IMR-90 (cell line): Measurements from ENCODE around the gene ZNF541. TPM values are rescaled to one million over a fixed set of nuclear protein-coding genes. Genes with fewer than 3 reads are reported as not detected.
A peak's percentile ranks its signal among the peaks of the same experiment; 100 is the strongest.

Source experiments
- ATAC-seq: fragments of 200-7000 bp; cut with Tn5 transposase; 2 replicates; pipeline ENCODE4 v1.9.1; 2020; ENCODE audit warnings: low read depth, mild to moderate bottlenecking, moderate library complexity
- BruUV-seq: library from RNA; stranded (reverse); fragments of 400-500 nt; replicated peaks from 2 replicates; lab custom pipeline; 2021; lab: Mats Ljungman, UMichigan
- CTCF ChIA-PET: fragments of 300-600 bp; formaldehyde crosslinking; extraction: SDS; loops from one replicate; lab custom pipeline; 2021; ENCODE audit warnings: antibody characterized with exemption; lab: Yijun Ruan, JAX
- POLR2A ChIA-PET: fragments of 300-600 bp; sonication (Branson Sonifier 250); formaldehyde crosslinking; loops from one replicate; lab custom pipeline; 2022; ENCODE audit warnings: antibody characterized with exemption; ENCODE audit not compliant: unreplicated experiment; lab: Charles Lee
- DNase-seq: peaks from one replicate; pipeline ENCODE4 v3.0.0; 2013
- H2AFZ ChIP-seq: replicated peaks from 2 replicates; pipeline ENCODE3; 2013; ENCODE audit warnings: low read length, mild to moderate bottlenecking; ENCODE audit not compliant: poor library complexity
- H2AK5ac ChIP-seq: 2 replicates; pipeline ENCODE4 v1.6.1; 2013; ENCODE audit warnings: low read depth, low read length, inconsistent platforms
- H2AK9ac ChIP-seq: replicated peaks from 2 replicates; pipeline ENCODE3; 2013; ENCODE audit warnings: mild to moderate bottlenecking, low read depth, low read length, moderate library complexity; ENCODE audit not compliant: poor library complexity
- H2BK120ac ChIP-seq: 2 replicates; pipeline ENCODE4 v1.6.1; 2013; ENCODE audit warnings: low read depth, low read length, inconsistent platforms
- H2BK15ac ChIP-seq: 3 replicates; pipeline ENCODE4 v1.6.1; 2013; ENCODE audit warnings: low read depth, low read length, inconsistent platforms
- H2BK20ac ChIP-seq: 2 replicates; pipeline ENCODE4 v1.6.1; 2013; ENCODE audit warnings: low read depth, mild to moderate bottlenecking, inconsistent platforms, low read length, moderate library complexity
- H2BK5ac ChIP-seq: 2 replicates; pipeline ENCODE4 v1.6.1; 2013; ENCODE audit warnings: mild to moderate bottlenecking, low read depth, low read length, inconsistent platforms; ENCODE audit not compliant: poor library complexity, severe bottlenecking
- H3K14ac ChIP-seq: replicated peaks from 2 replicates; pipeline ENCODE4 v1.6.1; 2013; ENCODE audit warnings: low read depth, low read length, inconsistent platforms
- H3K18ac ChIP-seq: 2 replicates; pipeline ENCODE4 v1.6.1; 2013; ENCODE audit warnings: low read depth, low read length, control low read depth
- H3K23ac ChIP-seq: 2 replicates; pipeline ENCODE4 v1.6.1; 2013; ENCODE audit warnings: low read depth, low read length, inconsistent platforms
- H3K27ac ChIP-seq: 2 replicates; pipeline ENCODE4 v1.5.1; 2013; ENCODE audit warnings: mild to moderate bottlenecking, control low read depth, low read length; ENCODE audit not compliant: insufficient read depth
- H3K27me3 ChIP-seq: 2 replicates; pipeline ENCODE4 v1.6.1; 2013; ENCODE audit warnings: low read length; ENCODE audit not compliant: control insufficient read depth, insufficient read depth
- H3K36me3 ChIP-seq: 2 replicates; pipeline ENCODE4 v1.6.1; 2013; ENCODE audit warnings: low read length, mixed read lengths; ENCODE audit not compliant: control insufficient read depth, insufficient read depth
- H3K4ac ChIP-seq: 2 replicates; pipeline ENCODE4 v1.6.1; 2013; ENCODE audit warnings: low read depth, low read length, inconsistent platforms
- H3K4me1 ChIP-seq: 2 replicates; pipeline ENCODE4 v1.6.1; 2013; ENCODE audit warnings: low read length, mixed read lengths; ENCODE audit not compliant: control insufficient read depth, insufficient read depth
- H3K4me2 ChIP-seq: 2 replicates; pipeline ENCODE4 v1.6.1; 2013; ENCODE audit warnings: low read depth, mild to moderate bottlenecking, control low read depth, low read length, moderate library complexity
- H3K4me3 ChIP-seq: 2 replicates; pipeline ENCODE4 v1.5.1; 2013; ENCODE audit warnings: low read depth, mild to moderate bottlenecking, control low read depth, low read length, moderate library complexity; ENCODE audit not compliant: insufficient read depth
- H3K56ac ChIP-seq: 2 replicates; pipeline ENCODE4 v1.6.1; 2013; ENCODE audit warnings: low read length, inconsistent platforms; ENCODE audit not compliant: insufficient read depth; ENCODE audit errors: extremely low read depth
- H3K79me1 ChIP-seq, 2 experiments: 2 replicates each; pipeline ENCODE4 v1.6.1; 2013; ENCODE audit warnings: low read length in 2 of 2, inconsistent platforms in 1 of 2, low read depth in 1 of 2
- H3K9ac ChIP-seq: 2 replicates; pipeline ENCODE4 v1.6.1; 2013; ENCODE audit warnings: low read depth, low read length, control low read depth
- H3K9me1 ChIP-seq: 2 replicates; pipeline ENCODE4 v1.6.1; 2013; ENCODE audit warnings: low read length, inconsistent platforms; ENCODE audit not compliant: insufficient read depth
- H3K9me3 ChIP-seq: 2 replicates; pipeline ENCODE4 v1.6.1; 2013; ENCODE audit warnings: low read length; ENCODE audit not compliant: control insufficient read depth, insufficient read depth
- H4K20me1 ChIP-seq: 2 replicates; pipeline ENCODE4 v1.6.1; 2013; ENCODE audit warnings: low read length, inconsistent platforms; ENCODE audit not compliant: insufficient read depth
- H4K5ac ChIP-seq: 2 replicates; pipeline ENCODE4 v1.6.1; 2013; ENCODE audit warnings: mild to moderate bottlenecking, low read depth, low read length, control low read depth
- H4K8ac ChIP-seq, 2 experiments: 2 replicates each; pipeline ENCODE4 v1.6.1; 2013; ENCODE audit warnings: low read depth in 2 of 2, low read length in 2 of 2, control low read depth in 1 of 2, inconsistent platforms in 1 of 2
- H4K91ac ChIP-seq: 2 replicates; pipeline ENCODE4 v1.6.1; 2013; ENCODE audit warnings: low read depth, low read length, inconsistent platforms; ENCODE audit not compliant: insufficient read depth
- BHLHE40 ChIP-seq: fragments of 150-350 bp; IDR thresholded peaks from 2 replicates; pipeline ENCODE4 v1.6.1; 2016; ENCODE audit warnings: mild to moderate bottlenecking, low read depth, low read length
- CEBPB ChIP-seq: IDR thresholded peaks from 2 replicates; pipeline ENCODE4 v1.6.1; 2012; ENCODE audit warnings: low read depth, low read length, improper control_type of control experiment
- CHD1 ChIP-seq: IDR thresholded peaks from 2 replicates; pipeline ENCODE4 v1.6.1; 2012; ENCODE audit warnings: low read depth, low read length, improper control_type of control experiment
- CTCF ChIP-seq: conservative IDR thresholded peaks from 2 replicates; pipeline ENCODE4 v1.5.1; 2012; ENCODE audit warnings: mild to moderate bottlenecking, low read depth, low read length, improper control_type of control experiment
- ELK1 ChIP-seq: fragments of 150-350 bp; IDR thresholded peaks from 2 replicates; pipeline ENCODE4 v1.6.1; 2016; ENCODE audit warnings: low read depth, mild to moderate bottlenecking, low read length, moderate library complexity, borderline replicate concordance
- FOS ChIP-seq: fragments of 150-350 bp; IDR thresholded peaks from 2 replicates; pipeline ENCODE4 v1.6.1; 2016; ENCODE audit warnings: low read depth, low read length
- MAFK ChIP-seq: IDR thresholded peaks from 2 replicates; pipeline ENCODE4 v1.6.1; 2012; ENCODE audit warnings: low read depth, low read length, improper control_type of control experiment
- MAZ ChIP-seq: IDR thresholded peaks from 2 replicates; pipeline ENCODE4 v1.6.1; 2012; ENCODE audit warnings: low read depth, mild to moderate bottlenecking, low read length, improper control_type of control experiment, moderate library complexity, borderline replicate concordance
- MXI1 ChIP-seq: IDR thresholded peaks from 2 replicates; pipeline ENCODE4 v1.6.1; 2012; ENCODE audit warnings: low read depth, mild to moderate bottlenecking, low read length, moderate library complexity, borderline replicate concordance
- NFE2L2 ChIP-seq: fragments of 150-350 bp; IDR thresholded peaks from 2 replicates; pipeline ENCODE4 v1.6.1; 2016; ENCODE audit warnings: low read depth, mild to moderate bottlenecking, low read length
- POLR2A ChIP-seq: IDR thresholded peaks from 2 replicates; pipeline ENCODE4 v1.6.1; 2012; ENCODE audit warnings: mild to moderate bottlenecking, low read depth, low read length
- RAD21 ChIP-seq: IDR thresholded peaks from 2 replicates; pipeline ENCODE4 v1.6.1; 2012; ENCODE audit warnings: low read length, improper control_type of control experiment
- RCOR1 ChIP-seq: IDR thresholded peaks from 2 replicates; pipeline ENCODE4 v1.6.1; 2012; ENCODE audit warnings: mild to moderate bottlenecking, low read length, improper control_type of control experiment; ENCODE audit not compliant: insufficient replicate concordance
- RFX5 ChIP-seq: IDR thresholded peaks from 2 replicates; pipeline ENCODE4 v1.8.0; 2012; ENCODE audit warnings: low read depth, mild to moderate bottlenecking, low read length, moderate library complexity
- SMC3 ChIP-seq: fragments of 150-350 bp; IDR thresholded peaks from 2 replicates; pipeline ENCODE4 v1.6.1; 2016; ENCODE audit warnings: low read depth, mild to moderate bottlenecking, antibody characterized with exemption, low read length, moderate library complexity
- USF2 ChIP-seq: fragments of 150-350 bp; IDR thresholded peaks from 2 replicates; pipeline ENCODE4 v1.6.1; 2017; ENCODE audit warnings: mild to moderate bottlenecking, antibody characterized with exemption, low read length, low read depth
- WGBS, 2 experiments: methylation state at CpG; one replicate each; pipeline versions ENCODE4 v1.1.5 to v1.1.7; 2013; ENCODE audit warnings: missing lambda C conversion rate in 2 of 2; ENCODE audit not compliant: insufficient read length in 1 of 2; ENCODE audit errors: extremely low coverage in 2 of 2; 5-methylcytosine and 5-hydroxymethylcytosine counted together
- dilution Hi-C: fragments of 300-500 bp; cut with HindIII; formaldehyde crosslinking; loops from one replicate; pipeline ENCODE4 v1.14.3; 2018; ENCODE audit warnings: low sequenced_read_pairs; ENCODE audit not compliant: unreplicated experiment
- in situ Hi-C: fragments of 300-500 bp; cut with MboI; formaldehyde crosslinking; loops from 3 replicates; pipeline ENCODE4 v1.14.3; 2019; ENCODE audit warnings: low sequenced_read_pairs, inconsistent platforms, mixed read lengths
- intact Hi-C: fragments of 100-400 bp; cut with micrococcal nuclease; formaldehyde crosslinking; loops from 2 replicates; pipeline ENCODE4 v1.10.0; 2022
- polyA plus RNA-seq, 3 experiments: library from polyadenylated mRNA; depleted of rRNA; stranded (reverse); fragments of >200 nt; gene quantifications; 2 replicates each; pipeline ENCODE4 v1.2.3, GENCODE V29; 2012; ENCODE audit warnings: low replicate concordance in 1 of 3
- total RNA-seq: library from RNA; depleted of rRNA; stranded (reverse); fragments of >200 nt; gene quantifications from 2 replicates; pipeline ENCODE4 v1.2.3, GENCODE V29; 2012

Gene ZNF541
- total and polyA plus RNA-seq, 2 of the 4 experiments (the other 2 are of a cell fraction), result not detected

- no peak overlapping the region for H3K23ac ChIP-seq
- no peak overlapping the region for H4K91ac ChIP-seq
- H3K36me3 ChIP-seq, result no peaks in the 10 kb centered on the region
- no peak overlapping the region for H3K27ac ChIP-seq
- no peak overlapping the region for H4K8ac ChIP-seq
- peak overlapping the region; percentile 43 for H2AFZ ChIP-seq
- H3K4me3 ChIP-seq, result no peak overlapping the region
- dilution Hi-C loops, result no loop called here
- no peak for DNase-seq
- no peak overlapping the region for H3K4ac ChIP-seq
- no TSS peak for BruUV-seq
- H3K18ac ChIP-seq, result no peak overlapping the region
- no peak overlapping the region for H4K5ac ChIP-seq
- peaks cover 38% of the 10 kb centered on the region for H3K27me3 ChIP-seq
- no peak overlapping the region for H3K4me2 ChIP-seq
- no peak overlapping the region for H3K56ac ChIP-seq
- no peak overlapping the region for H2BK5ac ChIP-seq
- no peaks in the 10 kb centered on the region for H3K79me1 ChIP-seq
- no CpG with 5 or more reads among the region's 6 CpGs for WGBS, 2 experiments
- H2AK9ac ChIP-seq, result peak overlapping the region; percentile 28
- in situ Hi-C loops, result no loop called here
- H2BK15ac ChIP-seq, result no peak overlapping the region
- POLR2A ChIA-PET, result no interaction called here
- peaks cover 3% of the 10 kb centered on the region for H3K4me1 ChIP-seq
- no peaks in the 10 kb centered on the region for H3K9me1 ChIP-seq
- H4K20me1 ChIP-seq, result no peaks in the 10 kb centered on the region
- no peak overlapping the region for H2AK5ac ChIP-seq
- H3K14ac ChIP-seq, result no peak overlapping the region
- no peak for ATAC-seq
- CTCF ChIA-PET, result no interaction called here
- intact Hi-C loops, result loop anchor here (2.0 kb wide), 1 partner anchor 67 kb away; the partner anchor contains the start of gene BICRA
- H3K9me3 ChIP-seq, result no peaks in the 10 kb centered on the region
- H2BK20ac ChIP-seq, result no peak overlapping the region
- no peak overlapping the region for H2BK120ac ChIP-seq
- no peak overlapping the region for H3K9ac ChIP-seq
- TF ChIP-seq USF2 (no peak), NFE2L2 (no peak), ELK1 (no peak), RFX5 (no peak), RAD21 (no peak), CHD1 (no peak), MAFK (no peak), MXI1 (no peak), MAZ (no peak), POLR2A (no peak), FOS (no peak), BHLHE40 (no peak), CTCF (no peak), RCOR1 (no peak), SMC3 (no peak), CEBPB (no peak)
Measured at GRCh38 chr19:47541518-47541917, 31.4 kb downstream of the ZNF541 start.
